ENCODE data around the gene RBBP7. TPM values are rescaled to one million over a fixed set of nuclear protein-coding genes. Genes with fewer than 3 reads are reported as not detected.
A peak's percentile ranks its signal among the peaks of the same experiment; 100 is the strongest.

RBBP7 gene
- total RNA-seq (2014; rRNA removed; shearing (Covaris generic)): 89.0 and 109 TPM in 2 replicates

DNA sequence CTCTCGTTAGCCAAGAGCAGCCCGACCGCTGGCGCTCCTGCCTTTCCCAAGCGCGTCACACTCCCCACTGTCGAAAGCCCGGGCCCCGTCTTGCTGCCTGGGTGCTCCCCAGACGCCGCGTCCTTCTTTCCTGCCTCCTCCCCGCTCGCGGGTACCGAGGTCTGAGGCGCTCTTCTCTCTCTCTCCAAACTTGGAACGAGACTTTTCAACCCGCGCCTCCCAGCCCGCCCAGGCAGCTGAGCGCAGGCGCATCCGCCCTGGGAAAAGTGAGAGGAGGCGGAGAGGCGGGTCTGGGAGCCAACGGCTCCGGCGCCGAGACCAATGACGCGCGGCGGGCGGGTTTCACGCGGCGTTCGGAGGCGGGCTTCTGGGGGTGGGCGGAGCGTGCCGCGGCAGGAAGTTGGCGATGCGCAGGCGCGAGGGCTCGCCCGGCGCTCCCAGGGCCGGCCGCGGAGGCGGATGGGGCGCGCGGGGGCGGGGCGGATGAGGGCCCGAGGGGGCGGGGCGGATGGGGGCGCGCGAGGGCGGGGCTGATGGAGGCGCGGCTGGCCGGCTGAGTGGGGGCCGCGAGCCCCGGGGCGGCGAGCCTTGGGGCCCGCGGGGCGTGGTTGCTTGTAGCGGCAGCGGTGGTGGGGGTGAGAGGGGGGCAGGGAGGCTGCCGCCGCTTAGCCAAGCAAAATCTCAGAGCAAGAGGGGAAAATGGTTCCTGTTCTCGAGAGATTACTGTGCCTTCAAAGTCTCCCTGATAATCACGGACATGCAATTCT lies at the start of gene RBBP7:
Gene RBBP7 (minus strand): TSS at position 268 of the 767 bp plus-strand sequence. CDS start 309 bp downstream, outside the sequence.
- DNase-seq (ENCODE audit: low spot score): peak; percentile 95

DNA sequence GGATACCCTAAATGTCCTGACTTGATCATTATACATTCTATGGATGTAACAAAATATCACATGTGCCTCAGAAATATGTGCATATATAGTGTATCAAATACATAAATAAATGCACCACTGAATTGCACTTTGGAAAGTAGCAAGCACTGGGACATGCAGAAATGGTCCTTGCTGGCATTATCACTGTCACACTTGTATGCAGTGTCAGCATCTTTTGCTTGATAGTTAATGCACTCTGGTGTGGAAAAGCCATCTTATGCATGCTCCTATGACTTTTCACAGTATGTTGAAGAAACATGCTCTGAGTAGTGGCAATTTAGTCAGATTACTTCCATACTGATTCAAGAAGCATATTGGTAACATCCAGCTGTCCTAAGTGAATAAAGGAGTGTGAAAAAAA lies 48.8 kb upstream of the RBBP7 start:
- no peak for DNase-seq (ENCODE audit: low spot score)

DNA sequence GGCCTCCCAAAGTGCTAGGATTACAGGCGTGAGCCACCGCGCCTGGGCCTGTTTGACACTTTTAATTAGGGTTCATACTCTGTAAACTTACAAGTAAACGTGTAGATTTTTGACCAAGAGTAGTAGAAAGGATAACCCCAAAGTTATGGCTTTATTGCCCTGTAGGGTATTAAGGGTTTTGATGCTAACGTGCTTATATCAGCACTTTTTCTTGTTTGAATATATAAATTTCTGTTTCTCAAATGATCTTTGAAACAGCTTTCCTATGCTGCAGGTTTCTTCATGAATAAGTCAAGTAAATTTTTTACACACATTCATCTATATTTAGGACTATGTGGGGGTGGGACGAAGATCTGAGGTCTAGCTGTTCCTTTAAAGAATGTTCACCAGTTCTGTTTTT lies 47.0 kb upstream of the RBBP7 start:
- no peak for DNase-seq (ENCODE audit: low spot score)

DNA sequence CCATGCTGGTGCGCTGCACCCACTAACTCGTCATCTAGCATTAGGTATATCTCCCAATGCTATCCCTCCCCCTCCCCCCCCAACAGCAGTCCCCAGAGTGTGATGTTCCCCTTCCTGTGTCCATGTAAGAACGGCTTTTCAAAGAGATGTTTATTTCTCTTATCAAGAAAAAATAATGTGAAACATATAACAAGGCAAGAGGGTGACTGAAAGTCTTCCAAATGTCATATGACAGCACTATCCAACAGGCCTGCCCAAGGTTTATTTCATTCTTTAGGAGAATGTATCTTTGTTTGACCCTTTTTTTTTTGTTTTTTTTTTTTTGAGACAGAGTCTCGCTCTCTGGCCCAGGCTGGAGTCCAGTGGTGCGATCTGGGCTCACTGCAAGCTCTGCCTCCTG lies 46.4 kb upstream of the RBBP7 start:
- DNase-seq (ENCODE audit: low spot score): no peak

DNA sequence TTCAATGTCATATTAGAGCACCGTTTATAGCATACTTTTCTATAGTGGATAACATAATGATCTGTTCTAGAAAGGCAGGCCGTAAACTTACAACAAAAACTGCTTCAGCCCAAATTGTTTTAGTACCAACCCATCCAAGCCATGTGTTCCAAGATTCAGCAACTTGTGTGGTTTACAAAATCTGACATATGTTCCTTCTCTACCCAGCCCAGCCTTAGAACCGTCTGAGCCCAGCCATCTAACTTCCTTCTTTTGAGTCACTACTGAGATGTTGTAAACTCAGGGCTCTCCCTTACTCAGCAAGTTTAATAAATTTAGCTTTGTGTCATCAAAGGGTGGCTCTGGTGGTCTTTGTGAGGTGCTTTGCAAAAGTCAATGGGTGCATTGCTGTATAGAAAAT lies 43.9 kb upstream of the RBBP7 start:
- no peak for DNase-seq (ENCODE audit: low spot score)

DNA sequence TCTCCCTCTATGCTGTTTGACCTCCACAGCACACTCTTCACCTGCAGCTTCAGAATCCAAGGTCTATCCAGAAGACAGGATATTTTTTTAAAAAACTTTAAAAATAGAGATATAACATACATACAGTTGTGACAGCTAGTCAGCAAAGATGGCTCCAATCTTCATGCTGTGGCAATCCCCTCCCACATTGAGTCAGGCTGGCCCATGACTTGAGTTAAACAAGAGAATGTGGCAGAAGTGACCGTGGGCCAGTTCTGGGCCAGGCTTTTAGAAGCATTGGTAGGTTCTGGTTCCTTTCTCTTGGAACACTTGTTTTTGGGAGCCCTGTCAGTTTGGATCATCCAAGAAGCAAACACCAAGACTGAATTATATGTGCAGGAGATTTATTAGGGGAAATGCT lies 40.2 kb upstream of the RBBP7 start:
- DNase-seq (ENCODE audit: low spot score): no peak

DNA sequence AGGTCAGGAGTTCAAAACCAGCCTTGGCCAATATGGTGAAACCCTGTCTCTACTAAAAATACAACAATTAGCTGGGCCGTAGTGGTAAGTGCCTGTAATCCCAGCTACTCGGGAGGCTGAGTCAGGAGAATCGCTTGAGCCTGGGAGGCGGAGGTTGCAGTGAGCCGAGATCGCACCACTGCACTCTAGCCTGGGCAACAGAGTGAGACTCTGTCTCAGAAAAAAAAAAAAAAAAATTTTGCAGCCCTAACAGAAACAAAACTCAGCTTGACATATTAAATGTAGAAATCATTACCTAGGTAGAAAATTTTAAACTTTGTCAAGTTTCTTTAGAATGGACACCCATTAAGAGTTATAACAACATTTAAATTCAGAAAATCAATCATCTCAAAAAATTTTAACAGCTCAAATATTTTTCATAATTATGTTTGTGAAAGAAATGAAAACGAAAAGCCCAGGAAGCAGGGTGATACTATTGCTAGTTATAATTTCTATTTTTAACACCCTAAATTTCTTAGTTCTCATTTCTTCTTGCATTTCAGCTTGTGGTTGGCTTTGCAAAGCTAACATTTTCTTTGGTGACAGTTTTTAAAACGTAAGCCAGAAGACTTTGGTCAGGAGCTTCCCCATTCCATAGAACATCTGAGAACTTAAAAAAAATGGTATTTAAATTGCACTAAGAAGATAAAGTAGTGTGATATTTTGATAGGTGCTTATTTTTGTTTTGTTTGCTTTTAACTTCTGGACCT lies 33.3 kb upstream of the RBBP7 start:
- DNase-seq (ENCODE audit: low spot score): no peak

DNA sequence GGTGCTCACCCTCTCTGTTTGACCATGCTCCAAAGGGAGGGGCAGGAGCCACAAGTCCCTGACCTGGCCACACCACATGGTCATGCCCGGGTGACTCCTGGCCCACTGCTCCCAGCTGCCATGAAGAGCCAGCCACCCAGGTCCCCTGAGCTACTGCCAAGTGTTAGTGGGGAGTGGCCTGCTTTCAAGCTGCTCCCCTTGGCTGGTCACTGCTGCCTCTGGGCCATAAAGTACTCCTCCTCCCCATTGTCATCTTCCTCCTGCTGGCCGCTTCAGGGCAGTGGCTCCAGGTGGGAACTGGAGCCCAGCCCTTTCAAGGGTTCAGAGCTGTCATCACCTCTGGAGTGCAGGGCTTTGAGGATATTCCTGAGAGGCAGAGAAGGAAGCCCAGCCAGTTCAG lies 27.3 kb upstream of the RBBP7 start:
- no peak for DNase-seq (ENCODE audit: low spot score)

DNA sequence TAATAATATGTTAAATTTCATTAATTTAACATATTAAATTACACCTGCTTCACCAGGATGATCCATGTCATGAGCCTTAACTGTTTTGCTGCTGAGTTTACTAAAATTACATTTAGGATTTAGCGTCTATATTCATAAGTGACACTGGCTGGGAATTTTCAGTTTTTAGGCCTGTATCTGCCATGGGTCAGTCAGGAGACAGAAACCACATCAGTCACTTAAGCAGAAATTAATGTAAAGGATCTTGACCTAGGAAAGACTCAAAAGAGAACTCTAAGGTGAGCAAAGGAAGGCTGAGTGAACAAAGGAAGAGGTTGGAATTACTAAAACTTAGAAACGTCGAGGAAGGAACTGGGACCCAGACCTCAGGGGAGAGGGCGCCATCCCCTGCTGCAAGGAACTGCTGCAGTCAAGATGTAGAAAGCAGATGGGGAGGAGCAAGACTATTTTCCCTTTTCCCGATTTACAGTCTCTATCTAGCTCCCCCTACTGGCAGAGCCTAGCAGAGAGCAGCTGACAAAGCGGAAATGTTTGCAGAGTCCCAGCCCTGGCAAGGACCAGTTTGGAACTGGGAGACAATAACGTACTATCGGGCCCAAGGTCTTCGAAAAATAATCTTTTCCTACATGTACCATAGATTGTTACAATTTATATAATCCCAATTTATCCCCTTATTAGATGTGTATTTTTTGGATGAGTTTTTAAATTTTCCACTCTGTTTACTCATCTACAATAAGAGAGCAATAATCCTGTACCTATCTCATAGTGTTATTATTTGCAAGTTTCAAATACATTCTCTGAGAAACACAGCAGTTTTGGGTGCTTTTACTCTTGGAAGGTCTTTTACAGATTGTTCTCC lies 22.6 kb upstream of the RBBP7 start:
- DNase-seq (ENCODE audit: low spot score): peak; percentile 94

DNA sequence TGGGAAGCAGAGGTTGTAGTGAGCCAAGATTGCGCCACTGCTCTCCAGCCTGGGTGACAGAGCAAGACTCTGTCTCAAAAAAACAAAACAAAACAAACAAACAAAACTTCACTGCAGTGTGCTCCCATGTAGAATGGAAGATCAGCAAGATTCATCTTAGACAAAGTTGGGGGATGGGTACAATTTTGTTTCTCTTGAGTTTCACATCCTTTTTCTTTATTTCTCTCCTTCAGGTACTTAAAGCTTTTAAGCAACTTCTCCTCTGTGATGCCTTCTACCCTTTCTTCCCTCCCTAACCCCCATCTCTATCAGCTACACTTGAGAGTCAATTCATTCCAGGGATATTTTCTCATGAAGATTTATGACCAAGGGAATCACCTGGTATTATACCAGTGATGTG lies 15.5 kb upstream of the RBBP7 start:
- DNase-seq (ENCODE audit: low spot score): no peak

DNA sequence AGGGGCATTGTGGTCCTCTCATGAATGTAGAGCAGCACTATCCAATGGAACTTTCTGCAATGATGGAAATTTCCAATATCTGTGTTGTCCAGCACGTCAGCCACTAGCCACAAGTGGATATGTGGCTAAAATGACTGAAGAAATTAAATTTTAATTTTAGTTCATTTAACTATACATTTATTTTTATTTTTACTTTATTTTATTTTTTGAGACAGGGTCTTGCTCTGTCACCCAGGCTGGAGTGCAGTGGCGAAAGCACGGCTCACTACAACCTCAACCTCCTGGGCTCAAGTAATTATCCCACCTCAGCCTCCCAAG lies 13.3 kb upstream of the RBBP7 start:
- DNase-seq (ENCODE audit: low spot score): no peak

DNA sequence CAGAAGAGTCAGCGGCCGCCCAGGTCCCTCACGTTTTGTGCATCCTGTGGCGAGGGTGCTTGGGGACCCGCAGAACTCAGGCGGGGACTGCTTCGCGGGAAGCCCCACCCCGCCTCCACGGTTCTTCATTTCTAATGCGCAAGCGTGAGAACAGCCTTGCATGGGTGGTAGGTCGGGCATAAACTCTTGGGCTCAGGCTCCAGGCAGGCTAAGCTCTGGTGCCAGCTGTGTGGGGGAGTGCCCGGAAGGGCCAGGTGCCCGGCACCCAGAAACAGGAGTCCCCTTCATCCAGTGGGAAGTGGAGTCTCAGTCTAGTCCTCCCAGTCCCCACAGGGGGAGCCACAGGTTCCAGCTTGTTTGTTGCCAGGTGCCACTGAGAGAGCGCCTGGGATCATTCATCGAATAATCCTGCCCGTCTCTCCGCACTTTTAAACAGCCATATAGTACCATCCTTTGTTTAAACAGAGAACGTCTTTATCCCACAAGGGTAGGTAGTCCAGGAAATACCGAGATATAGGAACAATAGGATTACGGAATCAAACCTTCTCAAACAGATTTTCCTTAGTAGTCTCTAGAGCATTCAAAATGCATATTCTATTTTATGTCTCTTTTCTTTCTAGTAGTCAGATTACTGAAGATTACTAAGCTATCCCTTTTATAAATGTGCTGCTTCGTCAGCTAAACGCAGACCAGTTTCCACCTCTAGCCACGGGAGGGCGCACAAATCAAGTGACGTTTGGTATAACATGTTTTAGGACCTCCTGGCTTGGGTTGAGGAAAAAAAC lies 12.7 kb upstream of the RBBP7 start:
- peak; percentile 82 for DNase-seq (ENCODE audit: low spot score)

DNA sequence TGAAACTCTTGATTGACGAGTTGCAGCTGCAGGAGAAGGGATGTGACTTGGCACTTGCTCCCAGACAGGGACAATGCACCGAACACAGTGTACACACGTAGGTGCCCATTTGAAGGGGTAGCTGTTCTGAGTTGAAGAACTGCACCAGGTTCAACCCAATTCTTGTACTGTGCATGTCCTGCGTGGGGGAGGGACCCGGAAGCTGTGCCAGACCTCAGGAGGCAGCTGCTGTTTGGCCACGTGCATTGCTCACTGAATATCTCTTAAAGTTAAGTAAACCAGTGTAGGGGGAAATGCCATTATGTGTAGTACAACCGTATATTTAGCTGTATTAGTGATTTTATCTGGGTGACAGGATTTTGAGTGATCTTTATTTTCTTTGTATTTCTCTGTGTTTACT lies 12.0 kb upstream of the RBBP7 start:
- DNase-seq (ENCODE audit: low spot score): peak; percentile 20

DNA sequence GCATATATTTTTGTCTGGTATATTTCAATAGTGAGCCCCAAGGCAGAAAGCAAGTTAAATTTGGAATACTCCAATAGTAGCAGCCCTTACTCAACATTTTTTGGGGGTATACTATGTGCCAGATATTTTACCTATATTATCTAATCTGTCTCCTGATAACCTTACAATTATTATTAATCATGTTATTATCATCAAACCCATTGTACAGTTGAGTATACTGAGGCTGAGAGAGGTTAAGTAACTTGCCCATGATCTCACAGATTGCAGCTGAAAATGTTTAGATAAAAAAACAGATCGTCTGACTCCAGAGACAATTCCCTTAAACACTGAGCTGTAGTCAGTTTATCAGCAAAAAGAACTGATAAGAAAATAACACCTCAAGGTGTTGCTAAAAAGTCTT lies 6.5 kb upstream of the RBBP7 start:
- no peak for DNase-seq (ENCODE audit: low spot score)

DNA sequence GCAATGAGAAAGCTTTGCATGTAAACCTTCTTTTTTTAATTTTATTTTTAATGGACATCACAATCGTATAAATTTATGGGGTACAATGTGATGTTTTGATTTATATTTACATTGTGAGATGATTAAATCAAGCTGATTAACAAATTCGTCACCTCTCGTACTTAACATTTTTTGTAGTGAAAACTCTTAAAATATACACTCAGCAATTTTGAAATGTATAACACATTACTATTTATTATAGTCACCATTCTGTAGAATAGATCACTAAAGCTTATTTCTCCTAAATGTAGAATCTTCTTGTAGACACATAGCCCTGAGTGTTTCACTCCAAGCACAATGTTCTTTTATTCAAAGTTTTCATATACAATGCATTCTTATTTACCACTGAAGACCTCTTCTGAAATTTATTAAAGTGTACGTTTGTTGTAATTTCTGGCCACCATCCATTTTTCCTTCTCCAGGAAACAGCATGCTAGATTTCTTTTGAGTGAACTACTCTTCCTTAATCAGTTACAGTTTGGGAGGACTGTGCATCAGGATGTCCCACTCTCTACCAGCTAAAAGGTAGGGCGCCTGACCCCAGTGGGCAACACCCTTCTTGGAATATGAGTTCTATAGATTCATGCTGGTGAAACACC lies 4.4 kb upstream of the RBBP7 start:
- DNase-seq (ENCODE audit: low spot score): no peak

DNA sequence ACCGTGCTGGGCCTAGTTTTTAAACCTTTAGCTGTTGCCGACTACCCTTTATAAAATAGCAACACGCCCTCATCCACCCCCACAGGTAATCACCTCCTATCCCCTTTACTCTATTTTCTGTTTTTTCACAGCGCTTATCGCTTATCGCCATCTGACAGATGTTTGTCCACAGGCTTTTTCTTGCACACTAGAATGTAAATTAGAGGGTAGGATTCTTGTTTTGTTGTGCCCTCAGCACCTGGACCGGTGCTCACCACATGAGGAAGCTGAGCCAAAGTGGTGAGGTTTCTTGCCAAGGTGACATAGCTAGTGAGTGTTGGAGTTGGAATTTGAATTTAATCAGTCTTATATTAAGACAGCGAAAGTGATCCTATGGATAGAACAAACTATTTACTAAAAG lies 2.9 kb upstream of the RBBP7 start:
- DNase-seq (ENCODE audit: low spot score): no peak

DNA sequence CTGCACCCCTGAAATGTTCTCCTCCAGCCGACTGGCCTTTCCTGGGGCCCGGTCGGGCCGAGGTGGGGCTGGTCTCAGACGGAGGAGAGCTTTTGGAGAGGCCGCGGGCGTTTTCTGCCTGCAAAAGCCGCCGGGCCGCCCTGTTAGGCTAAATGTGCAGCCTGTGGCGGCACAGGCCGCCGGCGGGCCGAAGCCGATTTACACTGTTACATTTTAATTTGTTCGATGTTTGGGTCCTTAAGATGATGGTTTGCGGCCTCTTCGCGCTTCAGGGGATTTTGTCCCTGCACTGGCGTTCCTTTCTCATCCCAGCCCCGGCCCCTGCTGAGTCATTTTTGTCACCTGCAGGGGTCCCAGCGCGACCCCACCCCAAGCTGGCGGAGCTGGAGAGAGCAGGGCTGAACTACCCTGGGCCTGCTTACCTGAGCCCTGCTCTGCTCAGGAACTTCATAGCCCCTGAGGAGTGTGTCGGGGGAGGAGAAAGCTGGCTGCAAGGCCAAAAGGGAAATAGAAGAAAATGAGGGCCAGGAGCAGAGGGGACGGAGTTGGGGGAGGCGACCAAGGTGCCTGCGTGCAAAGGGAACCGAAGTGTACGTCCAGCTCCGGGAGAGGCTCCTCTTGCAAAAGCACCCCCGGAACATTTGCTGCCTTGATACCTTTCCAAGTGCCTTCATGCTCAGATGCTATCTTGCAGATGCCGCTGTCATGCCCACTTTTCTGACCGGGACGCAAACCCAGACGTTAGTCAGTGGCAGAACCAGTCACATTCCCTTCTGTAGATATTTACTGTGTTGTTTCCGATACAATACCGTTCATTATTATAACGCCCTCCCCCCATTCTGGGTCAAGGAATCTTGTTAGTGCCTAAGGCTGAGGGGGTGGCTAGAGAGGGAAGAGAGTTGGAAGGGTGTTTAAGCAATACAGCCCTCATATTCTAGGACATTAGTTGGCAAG lies 977 bp upstream of the RBBP7 start:
- DNase-seq (ENCODE audit: low spot score): peak; percentile 22

DNA sequence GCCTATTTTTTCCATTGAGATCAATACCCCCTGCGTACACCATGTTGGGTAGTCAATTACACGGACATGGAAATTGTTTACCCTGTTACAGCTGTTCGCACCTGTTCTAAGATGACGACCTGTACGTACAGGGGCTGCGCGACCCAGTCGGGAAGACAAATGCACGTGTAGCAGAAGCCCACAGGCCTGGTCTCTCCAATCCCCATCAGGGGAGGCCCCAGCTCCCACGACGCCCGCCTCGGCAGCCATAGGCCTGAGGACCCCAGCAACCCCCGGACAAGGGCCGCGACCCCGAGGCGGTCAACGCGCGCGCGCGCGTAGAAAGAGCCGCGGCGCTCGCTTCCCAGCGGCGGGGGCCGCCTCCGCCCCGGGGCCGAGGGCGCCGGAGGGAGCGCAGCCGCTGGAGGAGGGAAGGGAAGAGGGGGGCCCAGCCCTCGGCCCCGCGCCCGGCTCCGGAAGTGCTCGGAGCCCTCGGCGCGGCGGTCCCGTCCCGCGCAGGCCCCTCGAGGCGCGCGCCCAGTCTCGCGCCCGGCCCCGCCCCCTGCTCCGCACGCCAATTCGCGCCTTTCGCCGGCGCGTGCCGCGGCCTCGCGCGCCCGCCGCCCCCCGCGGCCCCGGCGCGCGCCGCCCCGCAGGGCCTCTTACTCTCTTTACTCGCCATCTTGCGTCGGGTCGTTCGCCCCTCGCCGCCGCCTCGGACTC lies 618 bp downstream of the RBBP7 start:
- DNase-seq (ENCODE audit: low spot score): peak; percentile 33

DNA sequence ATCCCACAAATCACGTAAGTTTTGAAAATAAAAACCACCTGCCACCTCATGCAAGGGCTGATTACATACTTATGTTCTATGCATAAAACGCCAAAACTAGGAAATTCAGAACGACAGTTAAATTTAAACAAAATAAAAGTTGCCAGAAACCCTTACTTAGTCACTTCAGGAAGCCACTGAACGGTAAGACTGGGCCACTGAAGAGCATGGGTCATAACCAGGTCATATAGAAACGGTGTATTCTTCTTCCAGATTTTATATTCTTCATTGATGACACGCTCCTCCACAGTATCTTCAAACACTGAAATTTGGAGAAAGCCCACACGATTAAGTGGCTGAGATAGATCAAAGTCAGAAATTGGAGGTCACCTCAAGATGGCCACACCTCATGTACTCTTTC lies 1.2 kb downstream of the RBBP7 start:
- DNase-seq (ENCODE audit: low spot score): no peak
